ENCODE data around the gene BLNK. TPM values are rescaled to one million over a fixed set of nuclear protein-coding genes. Genes with fewer than 3 reads are reported as not detected.
A peak's percentile ranks its signal among the peaks of the same experiment; 100 is the strongest.

BLNK gene
- total and polyA plus RNA-seq, 2 donors from 2014 or later = 28.5 to 38.8 TPM

GRCh38 chr10:96297486-96297885 is 26.1 kb upstream of the BLNK start:
- DNase-seq (no peak), FAIRE-seq (no peak)
- H3K27ac ChIP-seq (ENCODE audit: low read depth in 2 of 2, low read length in 2 of 2) = no peak overlapping the region
- no peak overlapping the region for H3K9ac ChIP-seq (ENCODE audit: low read length in 3 of 3)
- H3K4me3 ChIP-seq (ENCODE audit: low read length in 3 of 3) = no peak overlapping the region
- no peaks in the 10 kb centered on the region for H3K27me3 ChIP-seq (ENCODE audit: control insufficient read depth, insufficient read depth, low read length)
- no peak for TF ChIP-seq CTCF (IDR thresholded peaks at IDR 0.05; ENCODE audit: borderline replicate concordance, extremely low read depth, insufficient read depth)
- intact Hi-C loops (cut with DNase I) = no loop called here
- H3K4me1 ChIP-seq (ENCODE audit: control insufficient read depth in 2 of 3, insufficient read depth in 2 of 3, low read depth in 1 of 3, low read length in 3 of 3) = no peaks in the 10 kb centered on the region
- H3K36me3 ChIP-seq (ENCODE audit: control insufficient read depth in 2 of 3, insufficient read depth in 3 of 3, low read length in 3 of 3) = no peaks in the 10 kb centered on the region
- H3K9me3 ChIP-seq (ENCODE audit: control insufficient read depth in 2 of 3, insufficient read depth in 1 of 3, low read length in 3 of 3) = no peaks in the 10 kb centered on the region

GRCh38 chr10:96295475-96295874 is 24.1 kb upstream of the BLNK start:
- H3K27ac ChIP-seq (ENCODE audit: low read depth in 2 of 2, low read length in 2 of 2) = no peak overlapping the region
- no peaks in the 10 kb centered on the region for H3K36me3 ChIP-seq (ENCODE audit: control insufficient read depth in 2 of 3, insufficient read depth in 3 of 3, low read length in 3 of 3)
- DNase-seq (no peak), FAIRE-seq (no peak)
- no peak overlapping the region for H3K9ac ChIP-seq (ENCODE audit: low read length in 3 of 3)
- no peaks in the 10 kb centered on the region for H3K9me3 ChIP-seq (ENCODE audit: control insufficient read depth in 2 of 3, insufficient read depth in 1 of 3, low read length in 3 of 3)
- H3K4me1 ChIP-seq (ENCODE audit: control insufficient read depth in 2 of 3, insufficient read depth in 2 of 3, low read depth in 1 of 3, low read length in 3 of 3) = peaks cover 0 to under 1% (median 0%) of the 10 kb centered on the region in 3 donors
- TF ChIP-seq CTCF (IDR thresholded peaks at IDR 0.05; ENCODE audit: borderline replicate concordance, extremely low read depth, insufficient read depth) = no peak
- intact Hi-C loops (cut with DNase I) = no loop called here
- H3K4me3 ChIP-seq (ENCODE audit: low read length in 3 of 3) = no peak overlapping the region
- no peaks in the 10 kb centered on the region for H3K27me3 ChIP-seq (ENCODE audit: control insufficient read depth, insufficient read depth, low read length)

- H3K9ac ChIP-seq (ENCODE audit: low read length in 3 of 3) = no peak overlapping the region
- DNase-seq (peak in 3 of 5 donors; percentile 53 to 80 (median 73)), FAIRE-seq (peak; percentile 91)
- no peaks in the 10 kb centered on the region for H3K9me3 ChIP-seq (ENCODE audit: control insufficient read depth in 2 of 3, insufficient read depth in 1 of 3, low read length in 3 of 3)
- peak; percentile 55 for TF ChIP-seq CTCF (IDR thresholded peaks at IDR 0.05; ENCODE audit: borderline replicate concordance, extremely low read depth, insufficient read depth)
- intact Hi-C loops (cut with DNase I) = loop anchor here (5.0 kb wide), 1 partner anchor 61 kb away; no protein-coding TSS in a partner anchor
- H3K4me3 ChIP-seq (ENCODE audit: low read length in 3 of 3) = no peak overlapping the region
- no peaks in the 10 kb centered on the region for H3K27me3 ChIP-seq (ENCODE audit: control insufficient read depth, insufficient read depth, low read length)
- no peaks in the 10 kb centered on the region for H3K36me3 ChIP-seq (ENCODE audit: control insufficient read depth in 2 of 3, insufficient read depth in 3 of 3, low read length in 3 of 3)
- peaks cover 3 to 6% (median 6%) of the 10 kb centered on the region in 3 donors for H3K4me1 ChIP-seq (ENCODE audit: control insufficient read depth in 2 of 3, insufficient read depth in 2 of 3, low read depth in 1 of 3, low read length in 3 of 3)
- H3K27ac ChIP-seq (ENCODE audit: low read depth in 2 of 2, low read length in 2 of 2) = no peak overlapping the region
These were observed 21.9 kb upstream of the BLNK start for GRCh38 chr10:96292971-96293920.
